Stimulated activated CD4-positive, alpha-beta T cell treated with anti-CD3 and anti-CD28 coated beads, Interleukin-4, amount 100 ng/mL, for 24 hours (primary cell): ENCODE data around the gene PUS10.
"Not testable (repeated sequence)": the region's sequence is repeated elsewhere in the genome, so short reads cannot be mapped to it uniquely, and the experiment has no call there.

Experiments
- DNase-seq: peaks from one replicate; pipeline ENCODE4 v3.0.0-alpha.2; 2020

Gene PUS10

GRCh38 chr2:60926741-60927552 lies 91.1 kb downstream of the PUS10 start:
- no peak for DNase-seq

- DNase-seq = no peak
These were observed 91.9 kb downstream of the PUS10 start for GRCh38 chr2:60925994-60926740.

GRCh38 chr2:60907329-60907728 lies 110.7 kb downstream of the PUS10 start:
- DNase-seq = no peak

- no peak for DNase-seq
These were observed 111.7 kb downstream of the PUS10 start for GRCh38 chr2:60906395-60906794.

GRCh38 chr2:60905867-60906266 lies 112.2 kb downstream of the PUS10 start:
- DNase-seq = not testable (repeated sequence)

GRCh38 chr2:60901296-60901695 lies 116.8 kb downstream of the PUS10 start:
- not testable (repeated sequence) for DNase-seq

- no peak for DNase-seq
These were observed 118.2 kb downstream of the PUS10 start for GRCh38 chr2:60899892-60900249.

- peak; percentile 75 for DNase-seq
These were observed 118.7 kb downstream of the PUS10 start for GRCh38 chr2:60899230-60899891.

GRCh38 chr2:60898567-60898966 lies 119.5 kb downstream of the PUS10 start:
- no peak for DNase-seq
